Gastroesophageal sphincter (tissue), 3 donors: ENCODE results near the gene THOP1.

Source experiments
- EP300 ChIP-seq: sonication (generic); formaldehyde crosslinking; IDR thresholded peaks from one replicate; pipeline ENCODE4 v1.6.1; 2017; ENCODE audit warnings: antibody characterized with exemption, mild to moderate bottlenecking
- POLR2A ChIP-seq, 2 donors: fragments of 450-650 bp; IDR thresholded peaks; one replicate each; pipeline ENCODE4 v1.6.1; 2017; ENCODE audit warnings: antibody characterized with exemption in 2 of 2, mild to moderate bottlenecking in 2 of 2, moderate library complexity in 1 of 2
- POLR2AphosphoS5 ChIP-seq: sonication (generic); formaldehyde crosslinking; IDR thresholded peaks from one replicate; pipeline ENCODE4 v1.6.1; 2017; ENCODE audit warnings: antibody characterized with exemption
- TF ChIP-seq, protein P1 (sequence below), 4 experiments: fragments of 200-600 bp in 2 of 4; fragments of 450-650 bp in 2 of 4; sonication (generic) in 1 of 4; IDR thresholded peaks; one replicate each; pipeline ENCODE4 v1.5.1; 2017 to 2019; ENCODE audit warnings: antibody characterized with exemption in 4 of 4, mild to moderate bottlenecking in 2 of 4, moderate library complexity in 2 of 4

DNA sequence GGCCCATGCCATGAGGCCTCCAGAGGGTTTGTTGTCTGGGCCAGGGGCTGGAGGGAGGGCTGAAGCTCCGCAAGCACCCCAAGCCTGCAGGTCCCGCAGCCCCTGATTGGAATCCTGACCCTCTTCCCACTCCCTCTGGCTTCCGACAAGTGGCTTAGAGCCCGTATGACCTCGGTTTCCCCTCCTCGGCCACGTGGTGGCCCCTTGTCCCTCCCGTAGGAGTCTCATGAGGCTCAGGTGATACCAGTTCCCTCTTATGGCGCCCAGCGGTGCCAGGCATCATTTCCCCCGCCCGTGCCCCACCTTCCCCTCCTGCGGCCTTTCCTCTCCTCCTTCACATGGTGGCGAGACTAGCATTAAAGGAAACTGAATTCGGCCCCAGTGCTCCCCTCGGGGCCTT, 6.1 kb downstream of the THOP1 start:
- TF ChIP-seq POLR2A (IDR thresholded peaks at IDR 0.05) (no peak), POLR2AphosphoS5 (no peak), EP300 (no peak)
- TF ChIP-seq, protein P1, sequence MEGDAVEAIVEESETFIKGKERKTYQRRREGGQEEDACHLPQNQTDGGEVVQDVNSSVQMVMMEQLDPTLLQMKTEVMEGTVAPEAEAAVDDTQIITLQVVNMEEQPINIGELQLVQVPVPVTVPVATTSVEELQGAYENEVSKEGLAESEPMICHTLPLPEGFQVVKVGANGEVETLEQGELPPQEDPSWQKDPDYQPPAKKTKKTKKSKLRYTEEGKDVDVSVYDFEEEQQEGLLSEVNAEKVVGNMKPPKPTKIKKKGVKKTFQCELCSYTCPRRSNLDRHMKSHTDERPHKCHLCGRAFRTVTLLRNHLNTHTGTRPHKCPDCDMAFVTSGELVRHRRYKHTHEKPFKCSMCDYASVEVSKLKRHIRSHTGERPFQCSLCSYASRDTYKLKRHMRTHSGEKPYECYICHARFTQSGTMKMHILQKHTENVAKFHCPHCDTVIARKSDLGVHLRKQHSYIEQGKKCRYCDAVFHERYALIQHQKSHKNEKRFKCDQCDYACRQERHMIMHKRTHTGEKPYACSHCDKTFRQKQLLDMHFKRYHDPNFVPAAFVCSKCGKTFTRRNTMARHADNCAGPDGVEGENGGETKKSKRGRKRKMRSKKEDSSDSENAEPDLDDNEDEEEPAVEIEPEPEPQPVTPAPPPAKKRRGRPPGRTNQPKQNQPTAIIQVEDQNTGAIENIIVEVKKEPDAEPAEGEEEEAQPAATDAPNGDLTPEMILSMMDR (IDR thresholded peaks at IDR 0.05): no peak
